ENCODE results near the gene ASCC3. TPM values are rescaled to one million over a fixed set of nuclear protein-coding genes. Genes with fewer than 3 reads are reported as not detected.
"Not testable (repeated sequence)": the region's sequence is repeated elsewhere in the genome, so short reads cannot be mapped to it uniquely, and the experiment has no call there.

Gene ASCC3
- total RNA-seq, 2 donors from 2014 or later = 61.7 to 81.6 TPM

DNA sequence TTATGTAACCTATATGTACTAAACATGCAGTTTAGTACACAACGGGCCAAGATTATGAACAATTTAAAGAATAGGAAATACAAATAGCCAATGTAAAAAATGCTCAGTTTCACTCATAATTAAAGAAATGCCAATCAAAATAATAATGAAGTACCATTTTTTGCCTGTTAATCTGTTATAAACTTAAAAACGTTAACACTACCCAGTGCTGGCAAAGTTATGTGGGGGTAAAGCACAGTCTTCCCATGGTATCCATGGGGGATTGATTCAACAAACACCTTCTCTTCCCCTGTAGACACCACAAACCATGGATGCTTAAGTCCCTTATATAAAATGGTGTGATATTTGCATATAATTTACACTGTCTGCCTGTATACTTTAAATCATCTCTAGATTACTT, 211.1 kb downstream of the ASCC3 start:
- ATAC-seq (no peak), DNase-seq (ENCODE audit: low spot score) (no peak)
- H3K4me3 Mint-ChIP-seq = no peak overlapping the region
- H3K9me3 Mint-ChIP-seq = no peaks in the 10 kb centered on the region
- no peaks in the 10 kb centered on the region for H3K4me1 Mint-ChIP-seq (ENCODE audit: low read depth in 2 of 2)
- no peak overlapping the region for H3K27ac Mint-ChIP-seq
- H3K36me3 Mint-ChIP-seq = peaks cover 5% of the 10 kb centered on the region
- H3K27me3 Mint-ChIP-seq = no peaks in the 10 kb centered on the region

DNA sequence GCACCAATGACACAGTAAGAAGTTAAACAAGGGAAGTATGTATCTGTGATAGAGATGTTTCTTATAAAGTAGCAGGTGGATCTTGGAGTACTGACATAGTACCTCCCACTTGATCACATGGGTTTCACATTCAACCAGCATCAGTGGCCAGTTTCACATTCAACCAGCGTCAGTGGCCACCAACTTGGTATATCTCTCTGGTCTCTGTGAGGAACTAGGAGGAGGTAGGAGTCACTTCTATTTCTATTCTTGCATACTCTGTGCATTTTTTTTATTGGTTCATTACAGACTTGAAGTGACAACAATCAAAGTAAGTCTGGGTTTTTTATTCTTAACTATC, 216.1 kb downstream of the ASCC3 start:
- Mint-ChIP-seq H3K36me3 (peaks cover 5% of the 10 kb centered on the region), H3K4me1 (ENCODE audit: low read depth in 2 of 2) (peaks cover 5 to 9% of the 10 kb centered on the region in 2 donors), H3K4me3 (no peak overlapping the region), H3K27ac (peak overlapping the region; percentile 36 to 47), H3K9me3 (no peaks in the 10 kb centered on the region), H3K27me3 (no peaks in the 10 kb centered on the region)
- DNase-seq (ENCODE audit: low spot score) (no peak), ATAC-seq (peak; percentile 59 to 66)

GRCh38 chr6:100664274-100665040, 216.7 kb downstream of the ASCC3 start:
- ATAC-seq (no peak), DNase-seq (ENCODE audit: low spot score) (peak; percentile 61)
- H3K4me3 Mint-ChIP-seq = no peak overlapping the region
- no peaks in the 10 kb centered on the region for H3K9me3 Mint-ChIP-seq
- H3K27ac Mint-ChIP-seq = peak overlapping the region; percentile 36 to 47
- H3K27me3 Mint-ChIP-seq = no peaks in the 10 kb centered on the region
- peaks cover 5 to 9% of the 10 kb centered on the region in 2 donors for H3K4me1 Mint-ChIP-seq (ENCODE audit: low read depth in 2 of 2)
- peaks cover 5% of the 10 kb centered on the region for H3K36me3 Mint-ChIP-seq

- Mint-ChIP-seq H3K36me3 (peaks cover 5% of the 10 kb centered on the region), H3K27me3 (no peaks in the 10 kb centered on the region), H3K9me3 (no peaks in the 10 kb centered on the region), H3K27ac (no peak overlapping the region), H3K4me3 (no peak overlapping the region), H3K4me1 (ENCODE audit: low read depth in 2 of 2) (peaks cover 5 to 9% of the 10 kb centered on the region in 2 donors)
- ATAC-seq (no peak), DNase-seq (ENCODE audit: low spot score) (no peak)
These were observed 217.8 kb downstream of the ASCC3 start for GRCh38 chr6:100663219-100663863.

- ATAC-seq (no peak), DNase-seq (ENCODE audit: low spot score) (no peak)
- no peak overlapping the region for H3K27ac Mint-ChIP-seq
- H3K36me3 Mint-ChIP-seq = peaks cover 5% of the 10 kb centered on the region
- H3K4me3 Mint-ChIP-seq = no peak overlapping the region
- no peaks in the 10 kb centered on the region for H3K9me3 Mint-ChIP-seq
- peaks cover 5 to 9% of the 10 kb centered on the region in 2 donors for H3K4me1 Mint-ChIP-seq (ENCODE audit: low read depth in 2 of 2)
- H3K27me3 Mint-ChIP-seq = no peaks in the 10 kb centered on the region
These were observed 218.9 kb downstream of the ASCC3 start for GRCh38 chr6:100662264-100662663.

GRCh38 chr6:100658486-100658885, 222.6 kb downstream of the ASCC3 start:
- Mint-ChIP-seq H3K27ac (no peak overlapping the region), H3K27me3 (no peaks in the 10 kb centered on the region), H3K4me1 (ENCODE audit: low read depth in 2 of 2) (no peaks in the 10 kb centered on the region), H3K4me3 (no peak overlapping the region), H3K36me3 (peaks cover 5% of the 10 kb centered on the region), H3K9me3 (no peaks in the 10 kb centered on the region)
- DNase-seq (ENCODE audit: low spot score) (no peak), ATAC-seq (no peak)

- Mint-ChIP-seq H3K36me3 (peaks cover 5% of the 10 kb centered on the region), H3K4me1 (ENCODE audit: low read depth in 2 of 2) (no peaks in the 10 kb centered on the region), H3K27ac (no peak overlapping the region), H3K4me3 (no peak overlapping the region), H3K9me3 (no peaks in the 10 kb centered on the region), H3K27me3 (no peaks in the 10 kb centered on the region)
- ATAC-seq (no peak), DNase-seq (ENCODE audit: low spot score) (no peak)
These were observed 223.3 kb downstream of the ASCC3 start for GRCh38 chr6:100657678-100658330.

DNA sequence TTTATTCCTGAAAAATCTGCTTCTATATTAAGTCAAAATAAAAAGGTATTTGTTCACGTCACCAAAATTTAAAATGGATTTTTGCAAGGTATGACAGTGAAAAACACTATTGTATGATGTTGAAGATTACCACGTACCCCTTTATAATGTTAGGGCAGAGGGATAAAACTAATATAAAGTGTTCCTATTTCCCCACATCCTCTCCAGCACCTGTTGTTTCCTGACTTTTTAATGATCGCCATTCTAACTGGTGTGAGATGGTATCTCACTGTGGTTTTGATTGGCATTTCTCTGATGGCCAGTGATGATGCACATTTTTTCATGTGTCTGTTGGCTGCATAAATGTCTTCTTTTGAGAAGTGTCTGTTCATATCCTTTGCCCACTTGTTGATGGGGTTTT, 240.0 kb downstream of the ASCC3 start:
- not testable (repeated sequence) for ATAC-seq, H3K9me3 Mint-ChIP-seq

DNA sequence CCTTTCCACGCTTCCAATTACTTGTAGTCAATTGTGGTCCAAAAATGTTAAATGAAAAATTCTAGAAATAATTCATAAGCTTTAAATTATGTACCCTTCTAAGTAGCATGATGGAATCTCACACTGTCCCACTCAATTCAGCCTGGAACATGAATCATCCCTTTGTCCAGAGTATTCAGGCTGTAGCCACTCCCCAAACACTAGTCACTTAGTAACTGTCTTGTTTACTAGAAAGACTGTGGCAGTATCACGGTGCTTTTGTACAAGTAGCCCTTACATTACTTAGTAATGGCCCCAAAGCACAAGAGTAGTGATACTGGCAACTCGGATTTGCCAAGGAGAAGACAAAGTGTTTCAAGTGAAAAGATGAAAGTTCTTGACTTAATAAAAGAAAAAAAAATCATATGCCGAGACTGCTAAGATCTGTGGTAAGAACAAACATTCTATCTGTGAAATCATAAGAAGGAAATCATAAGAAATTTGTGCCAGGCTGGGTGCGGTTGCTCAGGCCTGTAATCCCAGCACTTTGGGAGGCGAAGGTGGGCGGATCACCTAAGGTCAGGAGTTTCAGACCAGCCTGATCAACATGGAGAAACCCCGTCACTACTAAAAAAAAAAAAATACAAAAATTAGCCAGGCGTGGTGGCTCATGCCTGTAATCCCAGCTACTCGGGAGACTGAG, 247.9 kb downstream of the ASCC3 start:
- ATAC-seq (no peak), DNase-seq (ENCODE audit: low spot score) (no peak)
- Mint-ChIP-seq H3K4me3 (no peak overlapping the region), H3K9me3 (no peaks in the 10 kb centered on the region), H3K36me3 (peaks cover 15% of the 10 kb centered on the region), H3K4me1 (ENCODE audit: low read depth in 2 of 2) (no peaks in the 10 kb centered on the region), H3K27me3 (no peaks in the 10 kb centered on the region), H3K27ac (no peak overlapping the region)

More for the DNA sequence above, 240.0 kb downstream of the ASCC3 start:
- H3K4me1 Mint-ChIP-seq (ENCODE audit: low read depth in 2 of 2); H3K27me3 Mint-ChIP-seq; DNase-seq (ENCODE audit: low spot score); H3K4me3 Mint-ChIP-seq; H3K27ac Mint-ChIP-seq: not testable (repeated sequence)
- H3K36me3 Mint-ChIP-seq = peaks cover 20% of the 10 kb centered on the region

- peaks cover 4% of the 10 kb centered on the region for H3K36me3 Mint-ChIP-seq
- DNase-seq (ENCODE audit: low spot score) (no peak), ATAC-seq (no peak)
- H3K4me1 Mint-ChIP-seq (ENCODE audit: low read depth in 2 of 2) = no peaks in the 10 kb centered on the region
- H3K27ac Mint-ChIP-seq = no peak overlapping the region
- no peaks in the 10 kb centered on the region for H3K9me3 Mint-ChIP-seq
- H3K4me3 Mint-ChIP-seq = no peak overlapping the region
- no peaks in the 10 kb centered on the region for H3K27me3 Mint-ChIP-seq
These were observed 250.6 kb downstream of the ASCC3 start for GRCh38 chr6:100630536-100630935.

DNA sequence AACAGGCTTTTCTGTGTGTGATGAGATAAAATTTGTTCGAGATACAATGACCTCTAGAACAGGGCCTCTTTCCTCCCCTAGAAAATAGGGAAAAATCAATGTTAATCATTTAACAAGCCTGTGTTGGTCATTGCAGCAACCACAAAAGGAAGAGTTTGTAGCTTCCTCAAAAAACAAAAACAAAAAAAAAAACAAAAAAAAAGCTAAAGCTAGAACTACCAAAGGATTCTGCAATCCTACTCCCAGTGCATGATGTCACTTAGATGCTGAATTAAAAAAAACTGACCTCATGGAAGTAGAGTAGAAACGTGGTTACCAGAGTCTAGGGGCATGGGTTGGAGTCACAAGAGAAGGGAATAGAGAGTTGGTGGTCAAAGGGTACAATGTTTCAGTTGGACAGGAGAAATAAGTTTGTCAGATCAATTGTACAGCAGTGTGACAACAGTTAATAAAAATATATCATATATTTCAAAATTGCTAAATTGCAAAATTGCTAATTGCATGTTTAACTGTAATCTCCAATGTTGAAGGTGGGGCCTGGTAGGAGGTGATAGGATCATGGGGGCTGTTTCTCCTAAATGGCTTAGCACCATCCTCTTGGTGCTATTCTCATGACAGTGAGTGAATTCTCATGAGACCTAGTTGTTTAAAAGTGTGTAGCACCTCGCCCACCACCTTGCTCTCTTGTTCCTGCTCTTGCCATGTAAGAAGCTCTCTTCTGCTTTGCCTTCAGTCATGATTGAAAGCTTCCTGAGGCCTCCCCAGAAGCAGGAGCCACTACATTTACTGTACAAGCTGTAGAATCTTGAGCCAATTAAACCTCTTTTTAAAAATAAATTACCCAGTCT, 253.0 kb downstream of the ASCC3 start:
- DNase-seq (ENCODE audit: low spot score) = no peak
- H3K4me3 Mint-ChIP-seq = no peak overlapping the region
- ATAC-seq = no peak
- no peaks in the 10 kb centered on the region for H3K4me1 Mint-ChIP-seq (ENCODE audit: low read depth in 2 of 2)
- H3K27ac Mint-ChIP-seq = no peak overlapping the region
- no peaks in the 10 kb centered on the region for H3K9me3 Mint-ChIP-seq
- H3K36me3 Mint-ChIP-seq = peaks cover 14% of the 10 kb centered on the region
- no peaks in the 10 kb centered on the region for H3K27me3 Mint-ChIP-seq

DNA sequence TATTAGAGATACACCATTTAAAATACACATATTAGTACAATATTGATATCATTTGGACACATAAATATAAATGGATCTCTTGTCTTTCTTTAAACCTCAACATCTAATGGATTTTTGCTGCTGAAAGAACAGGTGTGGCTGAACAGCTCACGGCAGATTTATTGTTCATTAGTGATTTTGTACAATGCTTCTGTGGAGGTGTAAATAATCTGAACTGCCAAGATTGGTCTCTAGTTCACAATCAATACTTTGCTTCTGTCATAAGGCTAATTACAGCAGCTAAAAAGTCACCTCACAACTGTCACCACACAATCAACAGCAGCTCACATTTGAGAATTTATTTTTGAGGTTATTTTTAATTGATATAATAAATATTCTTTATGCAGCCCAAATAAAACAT, 254.4 kb downstream of the ASCC3 start:
- no peak for DNase-seq (ENCODE audit: low spot score)

More for the DNA sequence above, 254.4 kb downstream of the ASCC3 start:
- Mint-ChIP-seq H3K4me3 (no peak overlapping the region), H3K36me3 (peaks cover 19% of the 10 kb centered on the region), H3K4me1 (ENCODE audit: low read depth in 2 of 2) (no peaks in the 10 kb centered on the region), H3K27me3 (no peaks in the 10 kb centered on the region), H3K9me3 (no peaks in the 10 kb centered on the region), H3K27ac (no peak overlapping the region)
- no peak for ATAC-seq
